SU-DHL-6 (cell line): ENCODE measurements around the gene CLDN11.

Experiments
- EZH2phosphoT487 ChIP-seq: fragments of 200-600 bp; sonication (generic), shearing (Covaris generic); conservative IDR thresholded peaks from 2 replicates; pipeline ENCODE4 v1.6.1; 2018; ENCODE audit warnings: mild to moderate bottlenecking, antibody characterized with exemption, low read length, moderate library complexity, mixed read lengths
- TF ChIP-seq, protein P1 (sequence below): fragments of 200-600 bp; sonication (generic); IDR thresholded peaks from one replicate; pipeline ENCODE4 v1.5.1; 2017; ENCODE audit warnings: antibody characterized with exemption, mild to moderate bottlenecking, low read length, moderate library complexity; ENCODE audit not compliant: insufficient read depth, poor library complexity, severe bottlenecking

DNA sequence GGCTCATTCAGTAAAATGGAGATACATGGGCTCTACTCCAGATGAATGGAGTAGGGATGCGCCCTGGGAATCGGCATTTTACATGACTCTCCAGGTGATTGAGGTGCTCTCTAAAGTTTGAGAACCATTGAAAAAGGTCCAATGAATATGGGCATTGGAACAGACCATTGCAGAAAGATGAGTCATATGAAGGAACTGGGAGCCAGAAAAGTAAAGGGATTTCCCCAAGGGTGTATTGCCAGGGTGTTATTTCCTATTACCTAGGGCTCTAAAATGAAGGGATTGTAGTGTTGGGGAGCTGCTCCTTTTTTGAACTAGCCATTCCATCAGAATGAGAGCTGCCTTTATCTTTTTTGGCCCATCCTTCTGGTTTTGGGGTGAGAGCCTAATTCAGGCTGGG, 21.7 kb downstream of the CLDN11 start:
- TF ChIP-seq, protein P1, sequence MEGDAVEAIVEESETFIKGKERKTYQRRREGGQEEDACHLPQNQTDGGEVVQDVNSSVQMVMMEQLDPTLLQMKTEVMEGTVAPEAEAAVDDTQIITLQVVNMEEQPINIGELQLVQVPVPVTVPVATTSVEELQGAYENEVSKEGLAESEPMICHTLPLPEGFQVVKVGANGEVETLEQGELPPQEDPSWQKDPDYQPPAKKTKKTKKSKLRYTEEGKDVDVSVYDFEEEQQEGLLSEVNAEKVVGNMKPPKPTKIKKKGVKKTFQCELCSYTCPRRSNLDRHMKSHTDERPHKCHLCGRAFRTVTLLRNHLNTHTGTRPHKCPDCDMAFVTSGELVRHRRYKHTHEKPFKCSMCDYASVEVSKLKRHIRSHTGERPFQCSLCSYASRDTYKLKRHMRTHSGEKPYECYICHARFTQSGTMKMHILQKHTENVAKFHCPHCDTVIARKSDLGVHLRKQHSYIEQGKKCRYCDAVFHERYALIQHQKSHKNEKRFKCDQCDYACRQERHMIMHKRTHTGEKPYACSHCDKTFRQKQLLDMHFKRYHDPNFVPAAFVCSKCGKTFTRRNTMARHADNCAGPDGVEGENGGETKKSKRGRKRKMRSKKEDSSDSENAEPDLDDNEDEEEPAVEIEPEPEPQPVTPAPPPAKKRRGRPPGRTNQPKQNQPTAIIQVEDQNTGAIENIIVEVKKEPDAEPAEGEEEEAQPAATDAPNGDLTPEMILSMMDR, result no peak
- TF ChIP-seq EZH2phosphoT487, result no peak
